Fibroblast of lung (primary cell): Measurements from ENCODE around the gene EFNB2.

ENCODE experiments used
- EZH2 ChIP-seq: IDR thresholded peaks from 2 replicates; pipeline ENCODE4 v1.5.1; 2012; ENCODE audit warnings: low read length, control low read depth, mild to moderate bottlenecking; ENCODE audit errors: missing control alignments
- TF ChIP-seq, protein P1 (sequence below), 2 donors: IDR thresholded peaks in 1 of 2; conservative IDR thresholded peaks in 1 of 2; 1 replicate in 1 of 2; 2 replicates in 1 of 2; pipeline ENCODE4 v1.5.1; 2011 to 2012; ENCODE audit warnings: low read length in 2 of 2, control low read depth in 1 of 2, inconsistent platforms in 1 of 2, low read depth in 1 of 2, mild to moderate bottlenecking in 1 of 2

DNA sequence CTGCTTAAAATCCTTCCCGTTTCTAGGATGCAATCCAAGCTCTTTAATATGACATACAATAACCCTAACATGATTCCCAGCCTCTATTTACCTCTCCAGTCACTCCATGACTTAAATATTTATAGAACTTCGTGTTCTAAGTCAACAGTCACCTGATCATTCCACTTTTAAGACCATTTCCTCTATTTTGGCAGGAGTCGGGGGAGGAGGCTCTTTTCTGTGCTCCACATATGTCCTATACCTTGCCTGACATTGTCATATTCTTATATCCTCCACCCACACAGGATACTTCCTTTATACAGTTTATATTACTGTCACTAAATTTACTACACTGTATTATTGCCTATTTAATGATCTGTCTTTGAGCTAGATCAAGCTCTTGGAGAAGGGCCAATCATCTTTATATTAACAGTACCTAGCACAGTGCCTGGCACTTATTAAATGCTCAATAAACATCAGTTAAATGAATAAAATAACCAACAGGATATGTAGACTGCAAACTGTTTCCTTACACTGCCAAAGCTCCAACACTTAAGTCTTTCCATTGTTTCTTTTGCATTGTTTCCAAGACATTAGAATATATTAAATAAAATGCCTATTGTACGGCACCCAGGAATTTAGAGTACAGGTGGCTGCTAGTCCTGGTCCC, 29.8 kb upstream of the EFNB2 start:
- TF ChIP-seq, protein P1, sequence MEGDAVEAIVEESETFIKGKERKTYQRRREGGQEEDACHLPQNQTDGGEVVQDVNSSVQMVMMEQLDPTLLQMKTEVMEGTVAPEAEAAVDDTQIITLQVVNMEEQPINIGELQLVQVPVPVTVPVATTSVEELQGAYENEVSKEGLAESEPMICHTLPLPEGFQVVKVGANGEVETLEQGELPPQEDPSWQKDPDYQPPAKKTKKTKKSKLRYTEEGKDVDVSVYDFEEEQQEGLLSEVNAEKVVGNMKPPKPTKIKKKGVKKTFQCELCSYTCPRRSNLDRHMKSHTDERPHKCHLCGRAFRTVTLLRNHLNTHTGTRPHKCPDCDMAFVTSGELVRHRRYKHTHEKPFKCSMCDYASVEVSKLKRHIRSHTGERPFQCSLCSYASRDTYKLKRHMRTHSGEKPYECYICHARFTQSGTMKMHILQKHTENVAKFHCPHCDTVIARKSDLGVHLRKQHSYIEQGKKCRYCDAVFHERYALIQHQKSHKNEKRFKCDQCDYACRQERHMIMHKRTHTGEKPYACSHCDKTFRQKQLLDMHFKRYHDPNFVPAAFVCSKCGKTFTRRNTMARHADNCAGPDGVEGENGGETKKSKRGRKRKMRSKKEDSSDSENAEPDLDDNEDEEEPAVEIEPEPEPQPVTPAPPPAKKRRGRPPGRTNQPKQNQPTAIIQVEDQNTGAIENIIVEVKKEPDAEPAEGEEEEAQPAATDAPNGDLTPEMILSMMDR (conservative IDR thresholded peaks at IDR 0.05 in 1 of 2, IDR thresholded peaks at IDR 0.05 in 1 of 2; ENCODE audit: low read depth in 1 of 2, low read length in 2 of 2), result no peak
- TF ChIP-seq EZH2, result no peak
